GM19397 (cell line): ENCODE data around the gene TK1.

Experiments
- ATAC-seq: cut with Tn5 transposase; IDR thresholded peaks from one replicate; pipeline ENCODE4 v1.9.1; 2021; ENCODE audit warnings: mild to moderate bottlenecking, moderate library complexity; ENCODE audit not compliant: unreplicated experiment

TK1 gene

DNA sequence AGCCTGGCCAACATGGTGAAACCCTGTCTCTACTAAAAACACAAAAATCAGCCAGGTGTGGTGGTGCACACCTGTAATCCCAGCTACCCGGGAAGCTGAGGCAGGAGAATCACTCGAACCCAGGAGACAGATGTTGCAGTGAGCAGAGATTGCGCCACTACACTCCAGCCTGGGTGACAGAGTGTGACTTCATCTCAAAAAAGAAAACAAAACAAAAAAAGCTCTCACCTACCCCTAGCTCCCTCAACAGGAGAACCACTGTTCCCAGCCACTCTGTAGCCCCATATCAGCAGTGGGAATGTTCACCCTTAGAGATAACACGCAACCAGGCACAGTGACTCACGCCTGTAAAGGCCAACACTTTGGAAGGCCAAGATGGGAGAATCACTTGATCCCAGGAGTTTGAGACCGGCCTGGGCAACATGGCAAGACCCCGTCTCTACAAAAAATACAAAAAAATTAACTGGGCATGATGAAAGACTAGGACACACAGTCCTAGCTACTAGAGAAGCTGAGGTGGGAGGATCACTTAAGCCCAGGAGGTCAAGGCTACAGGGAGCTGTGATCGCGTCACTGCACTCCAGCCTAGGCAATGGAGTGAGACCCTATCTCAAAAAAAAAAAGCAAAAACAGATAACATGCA lies 50.9 kb downstream of the TK1 start:
- no peak for ATAC-seq

DNA sequence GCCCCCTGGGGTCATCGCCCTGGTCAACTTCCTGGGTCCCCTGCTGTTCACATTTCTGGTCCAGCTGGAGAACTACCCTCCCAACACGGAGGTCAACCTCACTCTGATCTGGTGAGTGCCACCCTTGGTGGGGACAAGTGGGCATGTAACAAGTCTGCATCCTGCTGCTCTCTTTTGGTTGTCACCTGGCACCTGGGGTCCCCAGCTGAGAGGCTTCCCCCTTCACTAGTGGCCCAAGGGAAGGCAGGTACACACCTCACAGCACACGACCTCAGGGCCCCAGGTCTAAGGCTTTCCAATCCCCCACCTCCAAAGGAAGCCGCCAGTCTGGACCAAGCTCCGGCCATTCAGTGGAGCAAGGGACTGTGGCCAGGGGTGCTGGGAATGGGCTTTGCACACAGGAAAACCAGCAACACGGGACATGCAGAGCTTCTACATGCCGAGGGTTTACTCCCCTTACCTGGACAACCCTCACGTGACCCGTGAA lies 51.9 kb downstream of the TK1 start:
- ATAC-seq: no peak

DNA sequence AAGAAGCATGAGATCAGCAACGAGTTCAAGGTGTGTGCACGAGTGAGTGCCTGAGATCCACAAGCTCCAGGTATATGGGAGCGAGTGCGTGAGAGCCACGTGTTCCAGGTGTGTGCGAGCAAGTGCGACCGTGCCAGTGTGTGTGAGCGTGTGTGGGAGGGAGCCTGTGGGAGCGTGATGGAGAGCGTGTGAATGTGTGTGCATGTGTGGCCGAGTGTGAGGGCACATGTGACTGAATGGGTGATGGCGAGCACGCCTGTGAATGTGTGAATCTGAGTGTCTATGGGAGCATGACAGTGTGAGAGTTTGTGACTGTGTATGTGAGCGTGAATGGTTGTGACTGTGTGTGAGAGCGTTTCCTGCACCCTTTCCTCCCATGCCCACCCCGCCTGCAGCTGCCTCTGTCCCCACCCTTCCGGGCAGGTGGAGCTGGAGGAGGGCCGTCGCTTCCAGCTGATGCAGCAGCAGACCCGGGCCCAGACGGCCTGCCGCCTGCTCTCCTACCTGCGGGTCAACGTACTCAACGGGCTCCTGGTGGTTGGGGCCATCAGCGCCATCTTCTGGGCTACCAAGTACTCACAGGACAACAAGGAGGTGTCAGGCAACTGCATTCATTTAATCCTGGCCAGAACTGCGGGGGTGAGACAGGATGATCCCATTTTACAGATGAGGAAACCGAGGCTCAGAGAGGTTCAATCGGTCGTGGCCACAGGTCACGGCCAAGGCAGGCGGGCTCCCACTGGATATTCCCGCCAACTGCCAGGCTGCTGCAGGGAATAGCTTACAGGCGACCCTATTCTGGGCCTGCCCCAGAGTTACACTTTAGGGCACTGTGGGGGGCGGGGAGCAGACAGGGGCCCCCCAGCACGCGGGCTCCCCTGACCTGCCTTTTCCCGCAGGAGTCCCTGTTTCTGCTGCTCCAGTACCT lies 52.6 kb downstream of the TK1 start:
- no peak for ATAC-seq

DNA sequence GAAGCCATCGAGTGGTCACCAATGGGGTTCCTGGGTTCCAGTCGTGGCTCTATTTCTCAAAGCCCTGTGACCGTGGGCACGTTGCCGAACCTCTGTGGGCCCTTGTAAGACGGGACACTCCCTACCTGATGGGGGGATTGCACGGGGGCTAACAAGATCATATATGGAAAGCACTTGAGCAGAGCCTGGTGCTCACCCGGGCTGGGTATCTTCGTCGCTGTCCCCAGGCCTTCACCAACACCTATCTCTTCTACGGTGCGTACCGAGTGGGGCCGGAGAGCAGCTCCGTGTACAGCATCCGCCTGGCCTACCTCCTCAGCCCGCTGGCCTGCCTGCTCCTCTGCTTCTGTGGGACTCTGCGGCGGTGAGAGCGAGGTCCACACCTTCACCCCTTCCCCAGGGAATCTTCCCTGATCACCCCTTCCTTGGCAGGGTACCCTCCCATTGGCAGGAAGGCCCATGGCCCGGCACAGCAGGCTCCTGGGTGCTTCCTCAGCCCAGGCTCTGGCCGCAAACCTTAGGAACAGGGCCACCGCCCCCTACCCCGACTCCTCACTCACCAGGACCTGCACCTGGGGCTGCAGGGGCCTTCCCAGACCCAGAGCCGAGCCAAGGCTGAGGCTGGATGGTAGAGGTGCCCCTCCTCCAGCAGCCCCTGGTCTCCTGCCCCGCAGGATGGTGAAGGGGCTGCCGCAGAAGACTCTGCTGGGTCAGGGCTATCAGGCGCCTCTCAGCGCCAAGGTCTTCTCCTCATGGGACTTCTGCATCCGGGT lies 53.5 kb downstream of the TK1 start:
- ATAC-seq: no peak

DNA sequence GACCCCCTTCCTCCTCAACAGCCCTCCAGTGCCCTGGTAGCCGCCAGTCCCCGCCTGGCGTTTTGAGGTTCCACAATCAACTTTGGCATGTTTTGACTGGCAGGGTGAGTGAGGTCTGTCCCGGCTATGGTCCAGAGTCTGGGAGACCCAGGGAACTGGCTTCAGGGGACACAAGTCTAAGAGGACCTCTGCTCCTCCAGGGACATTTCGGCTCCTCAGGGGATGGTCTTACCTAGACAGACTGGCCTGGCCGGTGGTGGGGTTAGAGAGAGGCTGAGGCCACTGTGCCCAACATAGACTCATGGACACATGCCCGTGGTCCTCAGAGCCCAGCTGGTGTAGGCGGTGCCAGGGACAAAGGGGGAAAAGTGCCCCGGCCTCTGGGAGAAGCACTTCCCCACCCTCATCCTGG lies 54.1 kb downstream of the TK1 start:
- no peak for ATAC-seq

DNA sequence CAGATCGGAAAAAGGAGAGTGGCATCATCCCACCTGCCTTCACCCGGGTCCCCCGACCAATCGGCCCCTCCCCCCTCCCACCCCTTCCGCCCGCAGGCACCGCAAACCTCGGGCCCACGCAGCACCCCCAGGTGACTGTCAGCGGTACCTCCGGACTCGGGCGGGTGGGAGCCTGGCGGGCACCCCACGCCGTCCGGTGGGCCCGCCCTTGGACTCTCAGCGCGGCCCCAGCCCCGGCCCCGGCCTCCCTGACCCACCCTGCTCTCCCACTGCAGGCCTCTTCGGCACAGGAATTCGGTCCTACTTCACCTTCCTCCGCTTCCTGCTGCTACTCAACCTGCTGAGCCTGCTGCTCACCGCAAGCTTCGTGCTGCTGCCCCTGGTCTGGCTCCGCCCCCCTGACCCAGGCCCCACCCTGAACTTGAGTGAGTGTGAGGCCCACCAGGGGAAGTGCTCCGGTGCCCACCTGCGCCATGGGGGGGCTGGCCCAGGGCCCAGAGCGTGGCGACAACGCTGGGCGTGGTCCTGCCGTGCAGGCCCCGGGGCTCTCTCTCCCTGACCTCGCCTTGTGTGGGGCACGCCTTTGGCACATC lies 54.7 kb downstream of the TK1 start:
- ATAC-seq: no peak

DNA sequence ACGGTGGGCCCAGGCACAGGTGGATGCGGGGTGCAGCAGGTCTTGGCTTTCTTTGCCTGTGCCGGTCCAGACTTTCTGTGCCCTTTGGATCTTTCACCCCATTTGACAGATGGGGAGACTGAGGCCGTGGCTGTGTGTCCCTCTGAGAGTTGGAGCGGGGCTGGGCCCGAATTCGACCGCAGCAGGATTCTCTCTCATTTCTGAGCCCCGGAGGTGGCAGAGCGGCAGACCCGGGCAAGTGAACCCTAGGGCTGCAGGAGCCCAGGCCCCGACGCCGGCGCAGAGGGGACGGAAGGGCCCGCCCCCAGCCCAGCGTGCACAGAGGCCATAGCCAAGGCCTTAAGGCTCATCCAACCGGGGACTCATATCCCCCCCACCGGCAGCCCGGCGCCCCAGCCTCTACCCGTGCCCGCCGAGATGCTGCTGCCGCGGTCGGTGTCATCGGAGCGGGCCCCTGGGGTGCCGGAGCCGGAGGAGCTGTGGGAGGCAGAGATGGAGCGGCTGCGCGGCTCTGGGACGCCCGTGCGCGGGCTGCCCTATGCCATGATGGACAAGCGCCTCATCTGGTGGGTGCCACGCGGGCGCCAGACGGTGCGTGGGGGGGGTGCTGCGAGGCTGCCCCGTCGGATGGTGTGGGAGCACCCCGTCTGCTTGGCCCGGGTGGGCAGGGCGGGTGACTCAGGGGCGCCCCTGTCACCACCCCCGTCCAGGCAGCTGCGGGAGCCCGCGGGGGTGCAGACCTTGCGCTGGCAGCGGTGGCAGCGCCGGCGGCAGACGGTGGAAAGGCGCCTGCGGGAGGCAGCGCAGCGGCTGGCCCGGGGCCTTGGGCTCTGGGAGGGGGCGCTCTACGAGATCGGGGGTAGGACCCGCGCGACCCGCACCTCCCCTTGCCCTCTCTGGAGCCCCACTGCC lies 55.4 kb downstream of the TK1 start:
- ATAC-seq: no peak

DNA sequence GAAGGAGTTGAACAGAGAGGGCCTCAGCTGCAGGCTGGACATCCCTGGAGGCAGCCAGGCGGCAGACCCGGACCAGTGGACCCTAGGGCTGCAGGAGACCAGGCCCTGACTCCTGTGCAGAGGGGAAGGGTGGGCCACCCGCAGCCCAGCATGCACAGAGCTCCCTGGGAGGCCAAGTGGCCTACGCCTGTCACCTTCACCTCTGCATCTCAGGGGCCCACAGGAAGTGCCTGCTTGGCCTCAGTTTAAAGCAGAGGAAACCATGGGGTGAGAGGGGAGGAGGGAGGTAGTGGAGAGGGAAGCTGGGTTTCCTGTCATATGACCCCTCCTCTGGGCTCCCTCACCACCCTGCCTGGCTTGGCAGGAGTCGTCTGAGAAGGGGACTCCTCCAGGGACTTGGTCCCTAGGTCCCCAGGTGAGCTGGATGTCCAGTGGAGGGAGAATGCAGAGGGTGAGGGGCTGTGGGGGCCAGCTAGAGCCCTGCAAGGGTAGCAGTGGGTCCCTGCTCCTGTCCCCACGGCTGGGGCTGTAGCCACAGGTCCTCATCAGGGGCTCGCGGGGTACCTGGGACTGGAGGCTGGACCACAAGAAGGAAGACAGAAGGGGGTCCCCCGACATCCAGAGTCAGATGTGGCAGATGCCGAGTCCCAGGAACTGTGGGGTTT lies 56.3 kb downstream of the TK1 start, which contains the start of gene TMC8:
Gene TMC8, plus strand, starts transcription at position 335 of the 665 bp plus-strand sequence. CDS start 818 bp downstream, outside the sequence.
- ATAC-seq: no peak

DNA sequence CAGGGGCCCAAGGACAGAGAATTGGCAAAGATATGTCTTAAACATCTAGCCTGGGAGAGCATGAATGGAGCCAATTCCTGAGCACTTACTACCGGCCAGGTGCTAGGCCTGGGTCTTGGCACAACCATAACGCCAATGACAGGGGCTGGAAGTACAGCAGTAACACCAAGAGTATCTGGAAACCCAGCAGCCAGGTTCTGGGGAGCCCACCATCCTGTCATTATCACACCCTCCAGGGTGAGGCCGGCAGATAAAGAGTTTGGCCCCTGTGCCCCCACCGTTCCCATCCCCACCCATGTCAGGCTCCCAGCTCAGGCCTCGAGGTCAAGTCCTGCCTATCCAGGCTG lies 56.8 kb downstream of the TK1 start:
- no peak for ATAC-seq

DNA sequence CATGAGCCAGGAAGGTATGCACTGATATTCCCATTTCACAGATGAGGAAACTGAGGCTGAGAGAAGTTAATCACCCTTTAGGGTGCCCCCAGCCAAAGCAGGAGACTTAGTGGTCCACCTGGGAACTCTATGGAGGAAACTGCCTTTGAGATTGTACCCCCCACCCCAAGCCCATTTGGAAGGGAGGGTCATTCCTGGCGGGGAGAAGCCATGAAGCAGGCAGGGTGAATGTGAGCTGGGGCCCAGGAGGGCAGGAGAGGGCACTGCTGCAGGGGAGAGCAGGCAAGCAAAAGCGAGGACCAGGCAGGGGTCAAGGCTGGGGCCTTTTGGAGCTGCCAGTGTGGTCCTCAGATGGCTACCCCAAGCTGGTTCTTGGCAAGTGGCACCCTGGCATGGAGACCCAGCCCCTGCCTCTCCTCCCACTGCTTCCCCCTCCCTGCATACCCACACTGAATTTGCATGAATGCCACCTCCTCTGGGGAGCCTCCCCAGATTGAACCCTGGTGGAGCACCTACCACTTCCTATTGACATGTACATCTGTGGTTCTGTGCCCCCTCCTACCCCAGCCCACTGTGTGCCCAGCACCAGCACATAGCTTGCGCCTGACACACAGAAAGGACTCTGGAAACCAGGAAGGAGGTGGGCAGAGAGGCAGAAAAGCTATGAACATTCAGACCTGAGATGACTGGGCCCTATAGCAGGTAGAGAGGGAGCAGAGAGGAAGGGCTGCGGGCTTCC lies 57.3 kb downstream of the TK1 start:
- ATAC-seq: no peak

DNA sequence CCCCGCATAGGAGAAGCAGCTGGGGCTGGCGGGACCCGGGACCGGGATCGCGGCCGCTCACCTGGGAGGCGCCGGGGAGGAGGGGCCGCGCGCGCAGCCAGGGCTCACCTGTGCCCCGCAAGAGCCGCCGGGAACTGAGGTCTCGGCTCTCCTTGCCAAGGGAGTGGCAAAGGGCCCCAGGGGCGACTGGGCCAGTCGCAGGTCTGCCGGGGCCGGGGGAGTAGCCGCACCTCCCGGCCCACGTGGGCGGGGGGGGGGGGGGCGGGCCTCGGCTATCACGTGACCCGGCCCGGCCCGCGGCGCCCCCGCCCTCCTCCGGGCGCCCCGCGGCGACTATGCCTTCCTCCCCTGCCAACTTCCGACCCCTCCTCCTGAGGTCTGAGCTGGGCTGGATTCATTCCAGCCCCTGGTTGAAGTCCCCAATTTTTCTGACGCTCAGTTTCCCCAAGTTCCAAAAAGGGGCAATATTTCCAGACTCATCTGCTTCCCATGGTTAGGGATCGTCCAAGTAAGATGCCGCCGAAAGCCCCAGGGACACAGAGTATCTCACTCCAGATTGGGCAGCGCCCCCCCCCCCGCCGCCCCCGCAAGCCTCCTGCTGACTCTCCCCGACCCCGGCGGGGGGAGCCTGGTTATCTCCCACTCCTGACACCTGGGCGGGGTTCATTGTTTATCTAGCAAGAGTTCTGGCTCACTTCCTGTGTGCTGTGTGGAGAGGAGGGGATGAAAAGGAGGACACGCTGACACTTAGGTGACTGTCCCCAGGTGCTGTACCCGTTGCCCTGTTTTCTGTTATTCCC lies 58.1 kb downstream of the TK1 start, which contains the start of gene TMC6:
Gene TMC6, minus strand, starts transcription at position 205 of the 800 bp plus-strand sequence. CDS start 1,923 bp downstream, outside the sequence.
- no peak for ATAC-seq

DNA sequence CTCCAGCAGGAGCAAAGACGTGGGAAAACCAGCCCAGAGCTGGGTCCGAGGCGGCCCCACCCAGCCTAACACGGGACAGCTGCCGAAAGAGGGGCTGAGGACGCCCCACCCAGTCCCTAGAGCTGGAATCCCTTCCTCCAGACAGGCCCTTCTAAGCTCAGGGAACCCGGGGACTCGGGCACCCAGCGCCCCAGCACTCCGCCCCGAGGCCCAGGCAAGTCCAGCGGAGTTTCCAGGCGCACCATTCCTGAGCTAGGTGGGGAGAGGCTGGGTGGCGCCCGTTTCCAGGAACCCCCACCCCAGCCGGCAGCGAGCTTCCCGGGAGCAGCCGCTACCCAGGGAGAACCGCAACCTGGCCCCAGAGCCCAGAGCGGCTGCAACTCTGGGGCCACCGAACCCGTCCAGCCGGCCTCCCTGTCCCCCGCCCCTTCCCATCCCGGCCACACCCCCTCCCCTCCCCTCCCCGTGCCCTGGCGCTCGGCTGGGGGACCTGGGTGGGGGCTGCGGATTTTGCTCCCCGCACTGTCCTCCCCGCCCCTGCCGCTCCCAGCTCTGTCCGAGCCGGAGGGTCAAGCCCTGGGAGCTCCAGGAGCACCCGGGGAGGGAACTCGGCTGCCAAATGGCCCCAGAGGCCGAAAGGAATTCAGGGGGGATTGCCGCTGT lies 58.8 kb downstream of the TK1 start:
- no peak for ATAC-seq

DNA sequence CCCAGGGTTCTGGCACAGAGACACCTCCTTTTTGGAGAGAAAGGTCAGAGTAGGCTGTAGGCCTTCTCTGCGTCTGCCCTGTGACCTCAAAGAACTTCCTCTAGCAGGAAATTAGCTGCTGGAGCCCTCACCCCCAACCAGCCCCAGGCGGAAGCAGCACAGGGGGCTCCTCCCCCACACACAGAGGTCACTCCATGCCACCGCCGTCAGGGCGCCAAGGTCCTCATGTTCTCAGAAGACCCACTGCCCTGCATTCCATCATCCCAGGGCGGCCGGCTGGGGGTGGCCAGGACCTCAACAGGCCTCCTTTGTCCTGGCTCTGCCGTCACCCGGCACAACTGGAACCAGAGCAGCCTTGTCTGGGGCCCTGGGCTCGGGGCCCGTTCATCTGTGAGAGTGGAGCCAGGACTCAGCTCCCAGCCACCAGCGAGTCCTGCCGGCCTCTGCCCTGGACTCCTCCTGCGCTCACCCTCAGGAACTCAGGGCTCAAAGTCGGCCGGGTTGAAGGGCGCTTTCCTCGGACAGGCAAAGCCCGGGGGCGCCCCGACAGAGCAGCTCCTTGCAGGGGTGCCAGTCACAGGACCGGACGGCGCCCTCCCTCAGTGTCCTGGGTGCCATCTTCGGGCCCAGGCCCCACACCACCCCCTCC lies 59.5 kb downstream of the TK1 start:
- no peak for ATAC-seq

DNA sequence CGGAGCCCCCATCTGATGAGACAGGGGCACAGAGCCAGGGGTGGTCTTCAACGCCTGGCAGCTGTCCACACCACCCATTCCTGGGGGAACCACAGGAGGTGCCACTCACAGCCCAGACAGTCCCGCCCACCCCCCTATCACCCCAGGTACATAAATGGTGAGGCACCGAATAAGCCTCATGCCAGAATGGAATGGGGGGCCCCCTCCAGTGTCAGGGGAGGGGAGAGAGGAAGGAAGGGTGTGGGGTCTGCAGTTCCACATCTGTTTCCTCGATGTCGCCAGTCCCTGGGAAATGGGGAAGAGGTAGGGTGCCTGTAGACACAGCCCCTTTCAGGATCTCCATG lies 60.0 kb downstream of the TK1 start:
- ATAC-seq: no peak

DNA sequence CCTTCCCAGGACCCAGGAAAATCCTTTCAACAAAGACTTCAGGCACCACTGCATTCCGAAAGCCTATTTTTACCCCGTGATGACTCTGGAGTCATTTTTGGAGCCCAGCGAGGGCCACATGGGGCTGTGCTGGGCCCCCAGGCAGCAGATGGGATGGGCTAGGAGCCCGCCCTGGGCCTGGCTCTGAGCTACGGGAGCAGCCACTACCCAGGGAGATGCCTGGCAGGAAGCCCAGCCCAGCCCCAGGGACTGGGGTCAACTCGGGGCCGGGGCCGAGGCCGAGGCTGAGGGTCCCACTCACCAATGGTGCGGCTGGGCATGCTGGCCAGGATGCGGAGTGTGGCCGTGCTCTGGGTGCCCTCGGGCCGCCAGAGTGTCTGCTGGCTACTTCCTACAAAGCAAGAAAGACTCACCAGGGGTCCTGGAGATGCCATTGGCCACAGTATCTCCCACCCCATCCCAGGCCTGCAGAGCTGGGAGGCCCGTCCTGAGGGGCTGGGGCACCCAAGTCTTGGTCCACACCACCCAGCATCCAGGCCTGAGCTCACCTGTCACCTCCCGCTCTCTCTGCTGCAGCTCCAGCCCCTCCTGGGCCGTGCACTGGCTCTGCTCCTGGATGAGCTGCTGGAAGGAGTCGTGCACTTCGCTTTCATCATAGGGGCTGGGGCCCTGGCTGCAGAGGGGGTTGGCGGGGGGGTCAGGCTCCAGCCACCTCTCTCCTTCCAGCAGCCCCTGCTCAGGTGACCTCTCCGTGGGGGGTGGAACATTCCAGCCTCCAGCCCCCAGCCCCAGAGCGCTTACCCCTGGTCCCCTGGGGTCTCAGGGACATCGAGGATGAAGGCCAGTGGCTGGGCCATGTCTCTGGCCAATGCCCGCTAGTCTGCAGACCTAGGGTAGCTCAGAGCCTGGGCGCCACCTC lies 60.6 kb downstream of the TK1 start:
- ATAC-seq: no peak
